A549 (cell line): ENCODE results near the gene FBXW5.

ENCODE experiments used
- CHD2 ChIP-seq: fragments of 150-350 bp; IDR thresholded peaks from 2 replicates; pipeline ENCODE4 v1.6.1; 2014; ENCODE audit warnings: low read length; ENCODE audit not compliant: partially characterized antibody
- EHMT2 ChIP-seq: fragments of 200-600 bp; sonication (generic); IDR thresholded peaks from 2 replicates; pipeline ENCODE4 v1.6.1; 2016; ENCODE audit warnings: antibody characterized with exemption, low read depth, mild to moderate bottlenecking, moderate library complexity
- SMC3 ChIP-seq: fragments of >200 bp; sonication (Bioruptor Twin); formaldehyde crosslinking; IDR thresholded peaks from 3 replicates; pipeline ENCODE4 v1.6.1; 2018; ENCODE audit warnings: inconsistent platforms
- TF ChIP-seq, protein P1 (sequence below): fragments of >200 bp; sonication (Bioruptor Twin); formaldehyde crosslinking; IDR thresholded peaks from 3 replicates; pipeline ENCODE4 v1.5.1; 2016
- TF ChIP-seq, protein P2 (sequence below): fragments of 150-350 bp; IDR thresholded peaks from 2 replicates; pipeline ENCODE4 v1.6.1; 2014; ENCODE audit warnings: low read depth, mild to moderate bottlenecking, low read length
- TF ChIP-seq, protein P3 (sequence below): IDR thresholded peaks from 2 replicates; pipeline ENCODE4 v1.6.1; 2012

DNA sequence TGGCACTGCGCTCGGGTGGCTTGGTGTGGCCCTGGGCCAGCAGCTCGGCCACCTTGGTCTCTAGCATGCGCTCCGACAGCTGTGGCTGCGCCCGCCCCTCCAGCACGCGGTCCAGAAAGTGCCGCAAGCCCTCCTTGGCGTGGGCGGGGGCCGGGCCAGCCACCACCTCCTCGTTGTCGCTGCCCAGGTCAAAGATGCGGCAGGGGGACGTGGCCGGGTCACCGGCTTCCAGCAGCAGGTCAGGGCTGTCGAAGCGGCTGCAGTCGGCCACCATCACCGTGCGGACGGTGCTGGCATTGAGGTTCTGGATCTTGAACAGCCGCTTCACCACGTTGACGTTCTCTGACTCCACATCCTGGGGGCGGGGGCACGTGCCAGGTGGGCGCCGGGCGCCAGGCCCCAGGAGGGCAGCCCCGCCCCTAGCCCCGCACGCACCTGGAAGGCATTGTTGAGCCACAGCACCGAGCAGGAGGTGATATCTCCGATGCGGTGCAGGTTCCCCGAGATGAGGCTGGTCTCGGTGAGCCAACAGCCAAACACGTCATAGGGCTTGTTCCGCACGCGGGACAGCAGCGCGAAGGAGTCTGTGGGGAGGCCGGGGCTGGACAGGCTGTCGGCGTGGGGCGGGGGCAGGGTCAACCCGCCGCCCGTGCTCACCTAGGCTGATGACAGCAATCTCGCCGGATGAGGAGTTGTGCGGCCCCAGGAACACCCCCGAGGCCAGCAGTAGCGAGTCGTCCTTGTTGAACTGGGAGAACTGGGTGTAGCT lies 2.2 kb downstream of the FBXW5 start:
- TF ChIP-seq, protein P1, sequence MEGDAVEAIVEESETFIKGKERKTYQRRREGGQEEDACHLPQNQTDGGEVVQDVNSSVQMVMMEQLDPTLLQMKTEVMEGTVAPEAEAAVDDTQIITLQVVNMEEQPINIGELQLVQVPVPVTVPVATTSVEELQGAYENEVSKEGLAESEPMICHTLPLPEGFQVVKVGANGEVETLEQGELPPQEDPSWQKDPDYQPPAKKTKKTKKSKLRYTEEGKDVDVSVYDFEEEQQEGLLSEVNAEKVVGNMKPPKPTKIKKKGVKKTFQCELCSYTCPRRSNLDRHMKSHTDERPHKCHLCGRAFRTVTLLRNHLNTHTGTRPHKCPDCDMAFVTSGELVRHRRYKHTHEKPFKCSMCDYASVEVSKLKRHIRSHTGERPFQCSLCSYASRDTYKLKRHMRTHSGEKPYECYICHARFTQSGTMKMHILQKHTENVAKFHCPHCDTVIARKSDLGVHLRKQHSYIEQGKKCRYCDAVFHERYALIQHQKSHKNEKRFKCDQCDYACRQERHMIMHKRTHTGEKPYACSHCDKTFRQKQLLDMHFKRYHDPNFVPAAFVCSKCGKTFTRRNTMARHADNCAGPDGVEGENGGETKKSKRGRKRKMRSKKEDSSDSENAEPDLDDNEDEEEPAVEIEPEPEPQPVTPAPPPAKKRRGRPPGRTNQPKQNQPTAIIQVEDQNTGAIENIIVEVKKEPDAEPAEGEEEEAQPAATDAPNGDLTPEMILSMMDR = no peak
- no peak for TF ChIP-seq CHD2
- TF ChIP-seq, protein P2, sequence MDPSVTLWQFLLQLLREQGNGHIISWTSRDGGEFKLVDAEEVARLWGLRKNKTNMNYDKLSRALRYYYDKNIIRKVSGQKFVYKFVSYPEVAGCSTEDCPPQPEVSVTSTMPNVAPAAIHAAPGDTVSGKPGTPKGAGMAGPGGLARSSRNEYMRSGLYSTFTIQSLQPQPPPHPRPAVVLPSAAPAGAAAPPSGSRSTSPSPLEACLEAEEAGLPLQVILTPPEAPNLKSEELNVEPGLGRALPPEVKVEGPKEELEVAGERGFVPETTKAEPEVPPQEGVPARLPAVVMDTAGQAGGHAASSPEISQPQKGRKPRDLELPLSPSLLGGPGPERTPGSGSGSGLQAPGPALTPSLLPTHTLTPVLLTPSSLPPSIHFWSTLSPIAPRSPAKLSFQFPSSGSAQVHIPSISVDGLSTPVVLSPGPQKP = no peak
- TF ChIP-seq, protein P3, sequence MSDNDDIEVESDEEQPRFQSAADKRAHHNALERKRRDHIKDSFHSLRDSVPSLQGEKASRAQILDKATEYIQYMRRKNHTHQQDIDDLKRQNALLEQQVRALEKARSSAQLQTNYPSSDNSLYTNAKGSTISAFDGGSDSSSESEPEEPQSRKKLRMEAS = no peak
- TF ChIP-seq SMC3 = no peak
- no peak for TF ChIP-seq EHMT2
